Activated T-helper 2 cell treated with anti-CD3 and anti-CD28 coated beads, Interferon-gamma antibody, Interleukin-2, Interleukin-4, amounts not matched to agents 10 μg/mL and 5 μg/mL and 100 μg/mL, durations not matched to agents 14 hours and 24 hours and 36 hours (primary cell): ENCODE data around the gene AMHR2. TPM values are rescaled to one million over a fixed set of nuclear protein-coding genes. Genes with fewer than 3 reads are reported as not detected.
A peak's percentile ranks its signal among the peaks of the same experiment; 100 is the strongest.

Source experiments
- DNase-seq: peaks from one replicate; pipeline ENCODE4 v3.0.0; 2021; ENCODE audit warnings: low spot score
- H3K27ac Mint-ChIP-seq: one replicate; pipeline ENCODE4 v1.8.0; 2021; ENCODE audit warnings: mixed read lengths
- H3K27me3 Mint-ChIP-seq: one replicate; pipeline ENCODE4 v1.8.0; 2021; ENCODE audit warnings: low read depth, mixed read lengths
- H3K36me3 Mint-ChIP-seq: one replicate; pipeline ENCODE4 v1.8.0; 2021; ENCODE audit warnings: low read depth, mixed read lengths
- H3K4me1 Mint-ChIP-seq: one replicate; pipeline ENCODE4 v1.8.0; 2021; ENCODE audit warnings: low read depth, mixed read lengths
- H3K4me3 Mint-ChIP-seq: one replicate; pipeline ENCODE4 v1.8.0; 2021; ENCODE audit warnings: low read depth, mild to moderate bottlenecking, moderate library complexity, mixed read lengths
- H3K9me3 Mint-ChIP-seq: one replicate; pipeline ENCODE4 v1.8.0; 2021; ENCODE audit warnings: mixed read lengths
- intact Hi-C: fragments of 100-400 bp; cut with micrococcal nuclease; formaldehyde crosslinking; loops from one replicate; pipeline ENCODE4 v1.15.1; 2023
- total RNA-seq: library from RNA; stranded (reverse); gene quantifications from 2 replicates; pipeline ENCODE4 v1.2.3, GENCODE V29; 2022

The AMHR2 gene
- total RNA-seq, 1 donor from 2014 or later: not detected

DNA sequence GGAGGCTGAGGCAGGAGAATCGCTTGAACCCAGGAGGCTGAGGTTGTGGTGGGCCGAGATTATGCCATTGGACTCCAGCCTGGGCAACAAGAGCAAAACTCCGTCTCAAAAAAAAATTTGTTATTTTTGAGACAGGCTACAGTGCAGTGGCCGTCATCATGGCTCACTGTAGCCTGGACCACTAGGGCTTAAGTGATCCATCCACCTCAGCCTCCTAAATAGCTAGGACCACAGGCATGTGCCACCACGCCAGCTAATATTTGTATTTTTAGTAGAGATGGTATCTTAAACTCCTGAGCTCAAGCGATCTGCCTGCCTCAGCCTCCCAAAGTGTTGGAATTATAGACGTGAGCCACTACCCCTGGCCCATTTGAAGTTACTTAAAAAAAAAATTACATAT, 27.3 kb downstream of the AMHR2 start:
- H3K27ac Mint-ChIP-seq: no peak overlapping the region
- H3K4me3 Mint-ChIP-seq: no peak overlapping the region
- intact Hi-C loops: loop anchor here (1.0 kb wide), 2 partner anchors 10 to 50 kb away; partner anchors contain the start of genes PRR13 and TARBP2
- no peaks in the 10 kb centered on the region for H3K27me3 Mint-ChIP-seq
- peaks cover 61% of the 10 kb centered on the region for H3K36me3 Mint-ChIP-seq
- no peak for DNase-seq
- peaks cover 37% of the 10 kb centered on the region for H3K4me1 Mint-ChIP-seq
- H3K9me3 Mint-ChIP-seq: no peaks in the 10 kb centered on the region

DNA sequence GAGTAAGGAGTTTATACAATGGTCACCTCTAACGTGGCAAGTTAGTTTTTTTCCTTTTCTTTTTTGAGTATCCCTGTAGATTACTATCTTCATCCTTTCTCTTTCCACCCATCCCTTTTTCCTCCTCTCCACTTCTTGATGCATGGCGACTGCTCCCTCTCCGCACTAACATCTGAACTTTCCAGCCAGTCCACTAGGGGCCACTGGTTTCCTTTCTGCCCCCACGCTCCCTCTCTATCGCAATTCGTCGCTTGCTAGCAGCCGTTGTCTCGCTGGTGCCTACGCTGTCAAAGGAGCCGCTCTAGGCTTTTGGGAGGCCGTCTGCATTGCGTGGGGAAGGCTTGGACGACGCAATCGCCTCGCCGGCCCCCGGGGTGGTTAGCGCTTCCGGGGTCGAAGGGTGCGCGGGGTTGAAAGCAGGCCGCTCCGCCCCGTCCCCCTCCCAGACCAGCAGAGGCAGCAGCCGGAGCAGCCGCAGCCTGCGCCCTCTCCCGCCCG, 28.1 kb downstream of the AMHR2 start, which contains the start of gene PCBP2:
TSS of gene PCBP2 (plus strand) at position 442 of the 498 bp plus-strand sequence. CDS start 2,699 bp downstream, outside the sequence.
- DNase-seq: peak; percentile 97
- Mint-ChIP-seq H3K36me3 (peaks cover 59% of the 10 kb centered on the region), H3K27me3 (no peaks in the 10 kb centered on the region), H3K4me3 (peak within 1 kb of the TSS; percentile 100), H3K27ac (peak within 1 kb of the TSS; percentile 100), H3K4me1 (peaks cover 35% of the 10 kb centered on the region), H3K9me3 (no peaks in the 10 kb centered on the region)
- intact Hi-C loops: loop anchor here (1.0 kb wide), 2 partner anchors 10 to 50 kb away; partner anchors contain the start of genes PRR13 and TARBP2

GRCh38 chr12:53452159-53453077, 28.8 kb downstream of the AMHR2 start:
- no peaks in the 10 kb centered on the region for H3K27me3 Mint-ChIP-seq
- peak overlapping the region; percentile 100 for H3K4me3 Mint-ChIP-seq
- peak overlapping the region; percentile 100 for H3K27ac Mint-ChIP-seq
- intact Hi-C loops: no loop called here
- no peaks in the 10 kb centered on the region for H3K9me3 Mint-ChIP-seq
- peak; percentile 71 for DNase-seq
- peaks cover 65% of the 10 kb centered on the region for H3K36me3 Mint-ChIP-seq
- H3K4me1 Mint-ChIP-seq: peaks cover 35% of the 10 kb centered on the region

DNA sequence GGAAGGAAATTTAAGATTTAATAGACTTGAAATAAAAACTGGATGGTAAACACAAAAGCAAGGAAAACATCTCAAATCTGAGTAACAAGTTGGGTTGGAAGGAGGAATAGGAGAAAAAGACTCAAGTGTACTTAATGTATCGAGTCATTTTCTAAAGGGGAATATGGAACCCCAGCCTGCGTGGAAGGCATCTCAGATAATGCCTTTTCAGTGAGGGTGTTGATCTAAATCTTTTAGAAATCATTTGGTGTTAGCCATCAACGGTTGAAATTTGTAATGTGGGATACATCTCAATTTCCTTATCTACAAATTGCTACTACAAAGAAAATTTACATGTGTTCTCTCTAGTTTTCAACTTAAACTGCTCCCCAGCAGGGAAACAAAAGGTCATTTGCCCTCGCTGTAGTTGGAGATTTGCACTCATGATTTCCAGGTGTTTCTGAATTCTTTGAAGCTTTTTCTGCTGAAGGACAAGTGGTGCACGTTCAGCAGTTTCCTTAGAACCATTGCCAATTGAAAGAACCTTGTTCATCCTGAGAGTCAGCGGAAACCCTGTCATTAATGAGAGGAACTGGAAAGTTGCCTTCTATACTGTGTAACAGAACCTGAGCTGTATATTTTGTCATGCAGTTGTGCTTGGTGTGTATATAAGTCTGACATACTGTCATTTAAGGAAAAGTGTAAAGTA, 30.4 kb downstream of the AMHR2 start:
- no peaks in the 10 kb centered on the region for H3K27me3 Mint-ChIP-seq
- H3K4me3 Mint-ChIP-seq: peak overlapping the region; percentile 100
- no peak for DNase-seq
- peaks cover 36% of the 10 kb centered on the region for H3K4me1 Mint-ChIP-seq
- peak overlapping the region; percentile 40 for H3K27ac Mint-ChIP-seq
- no peaks in the 10 kb centered on the region for H3K9me3 Mint-ChIP-seq
- peaks cover 69% of the 10 kb centered on the region for H3K36me3 Mint-ChIP-seq
- intact Hi-C loops: no loop called here

DNA sequence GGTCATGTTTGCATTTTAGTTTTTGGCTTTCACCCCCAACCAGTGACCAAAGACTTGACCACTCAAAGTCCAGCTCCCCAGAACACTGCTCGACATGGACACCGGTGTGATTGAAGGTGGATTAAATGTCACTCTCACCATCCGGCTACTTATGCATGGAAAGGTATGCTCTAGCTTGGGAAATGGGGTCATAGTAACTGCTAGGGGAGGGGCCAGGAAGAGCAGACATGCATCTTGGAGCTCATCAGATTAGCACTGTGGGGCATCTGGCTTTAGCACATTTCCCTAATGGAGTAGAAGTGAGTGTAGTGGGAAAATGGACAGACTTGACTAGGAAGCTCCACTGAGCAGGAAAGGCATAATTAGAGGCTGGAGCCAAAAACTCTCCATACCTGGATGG, 31.1 kb downstream of the AMHR2 start:
- no peak for DNase-seq
- Mint-ChIP-seq H3K9me3 (no peaks in the 10 kb centered on the region), H3K36me3 (peaks cover 73% of the 10 kb centered on the region), H3K4me1 (peaks cover 38% of the 10 kb centered on the region), H3K4me3 (peak overlapping the region; percentile 100), H3K27me3 (no peaks in the 10 kb centered on the region), H3K27ac (peak overlapping the region; percentile 33)
- intact Hi-C loops: no loop called here

GRCh38 chr12:53456654-53457366, 33.2 kb downstream of the AMHR2 start:
- intact Hi-C loops: no loop called here
- no peak overlapping the region for H3K27ac Mint-ChIP-seq
- peaks cover 39% of the 10 kb centered on the region for H3K4me1 Mint-ChIP-seq
- no peaks in the 10 kb centered on the region for H3K9me3 Mint-ChIP-seq
- peaks cover 87% of the 10 kb centered on the region for H3K36me3 Mint-ChIP-seq
- no peak overlapping the region for H3K4me3 Mint-ChIP-seq
- H3K27me3 Mint-ChIP-seq: no peaks in the 10 kb centered on the region
- no peak for DNase-seq

- H3K27ac Mint-ChIP-seq: no peak overlapping the region
- H3K9me3 Mint-ChIP-seq: no peaks in the 10 kb centered on the region
- H3K27me3 Mint-ChIP-seq: no peaks in the 10 kb centered on the region
- DNase-seq: no peak
- no peak overlapping the region for H3K4me3 Mint-ChIP-seq
- H3K36me3 Mint-ChIP-seq: peaks cover 95% of the 10 kb centered on the region
- H3K4me1 Mint-ChIP-seq: peaks cover 35% of the 10 kb centered on the region
- intact Hi-C loops: no loop called here
These were observed 35.4 kb downstream of the AMHR2 start for GRCh38 chr12:53459097-53459496.

DNA sequence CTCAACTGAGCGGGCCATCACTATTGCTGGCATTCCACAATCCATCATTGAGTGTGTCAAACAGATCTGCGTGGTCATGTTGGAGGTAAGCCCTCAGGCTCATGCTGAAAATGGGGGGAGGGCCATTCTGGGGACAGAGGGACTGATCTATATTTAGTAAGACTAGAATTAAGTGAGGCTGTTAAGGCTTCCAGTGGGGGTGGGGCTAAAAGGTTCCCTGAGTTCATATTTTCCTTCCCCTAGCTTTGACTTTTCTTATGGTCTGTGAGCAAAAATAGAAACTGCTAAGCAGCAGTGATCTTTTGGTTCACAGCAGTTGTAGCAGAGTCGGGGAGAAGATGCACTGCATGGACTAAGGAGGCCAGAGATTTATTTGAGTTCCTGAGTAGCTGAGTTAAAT, 37.4 kb downstream of the AMHR2 start:
- Mint-ChIP-seq H3K27me3 (no peaks in the 10 kb centered on the region), H3K9me3 (no peaks in the 10 kb centered on the region), H3K27ac (no peak overlapping the region), H3K36me3 (peaks cover 95% of the 10 kb centered on the region), H3K4me1 (peaks cover 22% of the 10 kb centered on the region), H3K4me3 (no peak overlapping the region)
- intact Hi-C loops: no loop called here
- no peak for DNase-seq

- peaks cover 96% of the 10 kb centered on the region for H3K36me3 Mint-ChIP-seq
- H3K9me3 Mint-ChIP-seq: no peaks in the 10 kb centered on the region
- DNase-seq: no peak
- H3K27ac Mint-ChIP-seq: no peak overlapping the region
- no peaks in the 10 kb centered on the region for H3K27me3 Mint-ChIP-seq
- intact Hi-C loops: no loop called here
- peaks cover 21% of the 10 kb centered on the region for H3K4me1 Mint-ChIP-seq
- H3K4me3 Mint-ChIP-seq: no peak overlapping the region
These were observed 37.9 kb downstream of the AMHR2 start for GRCh38 chr12:53461591-53461990.

- Mint-ChIP-seq H3K36me3 (peaks cover 98% of the 10 kb centered on the region), H3K27ac (no peak overlapping the region), H3K9me3 (no peaks in the 10 kb centered on the region), H3K27me3 (no peaks in the 10 kb centered on the region), H3K4me1 (peaks cover 20% of the 10 kb centered on the region), H3K4me3 (no peak overlapping the region)
- intact Hi-C loops: no loop called here
- no peak for DNase-seq
These were observed 39.3 kb downstream of the AMHR2 start for GRCh38 chr12:53462935-53463334.

GRCh38 chr12:53463802-53464560, 40.3 kb downstream of the AMHR2 start:
- DNase-seq: no peak
- H3K36me3 Mint-ChIP-seq: peaks cover 98% of the 10 kb centered on the region
- H3K27me3 Mint-ChIP-seq: no peaks in the 10 kb centered on the region
- H3K4me3 Mint-ChIP-seq: no peak overlapping the region
- H3K4me1 Mint-ChIP-seq: peaks cover 20% of the 10 kb centered on the region
- H3K27ac Mint-ChIP-seq: no peak overlapping the region
- intact Hi-C loops: no loop called here
- H3K9me3 Mint-ChIP-seq: no peaks in the 10 kb centered on the region
